Karpas-422 (cell line): ENCODE measurements around the gene TIAM1. TPM values are rescaled to one million over a fixed set of nuclear protein-coding genes. Genes with fewer than 3 reads are reported as not detected.

ENCODE experiments used
- DNase-seq: peaks from one replicate; pipeline ENCODE4 v3.0.0-alpha.2; 2015
- H2AFZ ChIP-seq: fragments of 200-600 bp; sonication (generic); 2 replicates; pipeline ENCODE4 v1.6.1; 2014; ENCODE audit warnings: antibody characterized with exemption, low read length, mixed read lengths
- H3K27ac ChIP-seq: fragments of 200-600 bp; sonication (generic); 2 replicates; pipeline ENCODE4 v1.5.1; 2014; ENCODE audit warnings: mild to moderate bottlenecking, low read length, moderate library complexity
- H3K27me3 ChIP-seq: fragments of 200-600 bp; sonication (generic); 2 replicates; pipeline ENCODE4 v1.6.1; 2014; ENCODE audit warnings: low read length, mixed read lengths
- H3K36me3 ChIP-seq: fragments of 200-600 bp; sonication (generic); 2 replicates; pipeline ENCODE4 v1.6.1; 2014; ENCODE audit warnings: low read length, mixed read lengths; ENCODE audit not compliant: insufficient read depth
- H3K4me1 ChIP-seq: fragments of 200-600 bp; sonication (generic); 2 replicates; pipeline ENCODE4 v1.6.1; 2014; ENCODE audit warnings: mild to moderate bottlenecking, low read length, mixed read lengths
- H3K4me2 ChIP-seq: fragments of 200-600 bp; sonication (generic); 2 replicates; pipeline ENCODE4 v1.6.1; 2014; ENCODE audit warnings: low read length, low read depth, mild to moderate bottlenecking; ENCODE audit not compliant: poor library complexity, severe bottlenecking
- H3K4me3 ChIP-seq: fragments of 200-600 bp; sonication (generic); 2 replicates; pipeline ENCODE4 v1.5.1; 2014; ENCODE audit warnings: mild to moderate bottlenecking, antibody characterized with exemption, low read length, mixed read lengths
- H3K79me2 ChIP-seq: fragments of 200-600 bp; sonication (generic); 2 replicates; pipeline ENCODE4 v1.6.1; 2014; ENCODE audit warnings: mild to moderate bottlenecking, low read length, mixed read lengths
- H3K9ac ChIP-seq: fragments of 200-600 bp; sonication (generic); 2 replicates; pipeline ENCODE4 v1.6.0; 2014; ENCODE audit warnings: low read length
- H3K9me2 ChIP-seq: fragments of 200-600 bp; sonication (generic), shearing (Covaris generic); replicated peaks from 2 replicates; pipeline ENCODE4 v1.6.0; 2014; ENCODE audit warnings: mild to moderate bottlenecking, low read length, moderate library complexity; ENCODE audit not compliant: insufficient read depth
- H3K9me3 ChIP-seq: fragments of 300-700, 200-600 bp; sonication (generic); 2 replicates; pipeline ENCODE4 v1.6.1; 2014; ENCODE audit warnings: low read length, mixed read lengths
- H4K20me1 ChIP-seq: fragments of 200-600 bp; sonication (generic); 2 replicates; pipeline ENCODE4 v1.6.1; 2014; ENCODE audit warnings: mild to moderate bottlenecking, antibody characterized with exemption, low read length, low read depth; ENCODE audit not compliant: insufficient read depth
- total RNA-seq: library from RNA; depleted of rRNA; stranded (reverse); fragments of >200 nt; shearing (Covaris generic); gene quantifications from 2 replicates; pipeline ENCODE4 v1.2.3, GENCODE V29; 2014; ENCODE audit warnings: low replicate concordance

The TIAM1 gene
- total RNA-seq, 1 experiment from 2014 or later = 0.63 TPM

DNA sequence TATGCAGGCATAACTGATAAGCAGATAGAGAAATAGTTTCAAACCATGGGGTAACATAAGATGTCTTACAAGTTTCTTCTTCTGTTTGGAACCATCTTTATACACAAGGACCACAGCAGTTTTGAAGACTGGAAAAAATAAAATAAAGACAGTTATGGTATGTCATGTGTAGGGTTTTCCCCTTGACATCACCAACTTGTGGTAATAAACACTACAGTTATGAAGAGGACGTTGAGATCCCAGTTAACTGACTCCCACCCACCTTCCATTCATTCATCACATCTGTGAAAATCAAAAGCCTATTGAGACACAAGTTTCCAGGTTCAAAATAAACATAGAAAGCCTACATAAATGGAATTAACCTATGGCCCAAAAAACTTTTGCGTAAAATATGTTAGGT lies 213.2 kb downstream of the TIAM1 start:
- Histone ChIP-seq H3K79me2 (no peaks in the 10 kb centered on the region), H2AFZ (no peak overlapping the region), H3K4me3 (no peak overlapping the region), H3K9me3 (no peaks in the 10 kb centered on the region), H3K4me1 (no peaks in the 10 kb centered on the region; the same call in 1 of the 2 replicates), H3K36me3 (no peaks in the 10 kb centered on the region), H3K4me2 (no peak overlapping the region), H3K9ac (no peak overlapping the region), H4K20me1 (no peaks in the 10 kb centered on the region), H3K27me3 (no peaks in the 10 kb centered on the region), H3K9me2 (no peaks in the 10 kb centered on the region), H3K27ac (no peak overlapping the region)
- DNase-seq = no peak

DNA sequence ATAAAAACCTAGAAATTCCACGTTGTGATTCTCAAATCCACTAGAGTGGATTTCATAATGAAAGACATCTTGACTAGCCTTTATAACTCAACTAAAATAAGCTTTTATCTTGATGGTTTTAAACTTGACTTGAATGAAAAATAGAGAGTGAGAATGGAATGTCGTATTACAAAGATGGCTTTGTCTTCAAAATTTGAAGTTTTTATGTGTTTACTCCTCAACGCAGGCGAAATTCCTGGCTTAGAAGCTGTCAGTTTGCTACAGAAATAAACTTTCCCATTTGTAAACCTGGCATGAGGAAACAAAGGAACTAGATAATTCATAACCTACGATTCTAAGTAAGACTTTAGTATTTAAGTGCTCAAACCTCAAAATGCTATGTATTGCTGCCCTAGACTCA lies 215.8 kb downstream of the TIAM1 start:
- Histone ChIP-seq H3K4me1 (peaks cover 15% of the 10 kb centered on the region), H3K27me3 (no peaks in the 10 kb centered on the region), H3K9ac (no peak overlapping the region), H3K4me2 (no peak overlapping the region), H2AFZ (no peak overlapping the region), H3K9me3 (no peaks in the 10 kb centered on the region), H3K9me2 (no peaks in the 10 kb centered on the region), H3K27ac (no peak overlapping the region), H4K20me1 (no peaks in the 10 kb centered on the region), H3K4me3 (no peak overlapping the region), H3K79me2 (no peaks in the 10 kb centered on the region), H3K36me3 (no peaks in the 10 kb centered on the region)
- DNase-seq = no peak

DNA sequence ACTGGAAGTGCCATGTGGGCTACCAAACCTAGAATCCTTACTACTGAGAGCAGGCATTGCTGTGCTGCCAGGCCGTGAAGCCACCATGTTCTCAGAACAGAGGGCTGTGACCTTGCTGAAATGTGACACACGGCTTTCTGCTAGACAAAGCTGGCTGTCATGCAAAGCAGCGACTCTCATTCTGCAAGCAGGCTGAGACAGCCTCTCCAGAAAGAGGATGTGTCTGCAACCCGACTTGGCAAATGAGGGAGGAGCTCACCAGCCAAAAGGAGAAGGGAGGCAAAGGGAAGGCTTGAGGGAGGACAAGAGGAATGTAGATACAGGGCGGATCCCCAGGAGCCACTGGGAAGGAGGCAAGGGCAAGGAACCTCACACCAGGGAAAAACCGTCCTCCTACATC lies 220.1 kb downstream of the TIAM1 start:
- peak overlapping the region; percentile 34 for H3K9ac ChIP-seq
- no peak overlapping the region for H3K4me3 ChIP-seq
- no peaks in the 10 kb centered on the region for H3K9me2 ChIP-seq
- H4K20me1 ChIP-seq = no peaks in the 10 kb centered on the region
- no peak overlapping the region for H3K27ac ChIP-seq
- H3K79me2 ChIP-seq = no peaks in the 10 kb centered on the region
- peak overlapping the region; percentile 34 for H3K4me2 ChIP-seq
- DNase-seq = peak; percentile 84
- peaks cover 15% of the 10 kb centered on the region for H3K4me1 ChIP-seq
- H3K27me3 ChIP-seq = no peaks in the 10 kb centered on the region
- peak overlapping the region; percentile 51; the same call in 1 of the 2 replicates for H2AFZ ChIP-seq
- no peaks in the 10 kb centered on the region for H3K9me3 ChIP-seq
- H3K36me3 ChIP-seq = no peaks in the 10 kb centered on the region

DNA sequence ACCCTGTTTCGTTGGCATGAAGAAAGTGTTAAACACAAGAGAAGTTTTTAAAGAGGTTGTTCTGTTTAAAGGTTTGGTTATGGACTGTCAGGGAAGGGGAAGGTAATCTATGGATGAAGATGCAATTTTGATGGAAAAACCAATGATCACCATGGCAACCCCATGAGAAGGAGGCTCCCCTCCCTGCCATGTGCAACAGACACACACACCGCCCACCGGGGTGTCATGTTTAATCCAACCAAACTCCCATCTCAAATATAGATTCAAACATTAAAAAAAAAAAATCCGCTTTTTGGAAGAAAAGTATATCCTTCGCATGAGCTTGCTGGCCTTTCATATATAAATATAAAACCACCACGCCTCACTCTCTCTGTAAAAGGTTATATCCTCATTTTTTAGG lies 224.9 kb downstream of the TIAM1 start:
- H3K9me3 ChIP-seq = no peaks in the 10 kb centered on the region
- H2AFZ ChIP-seq = no peak overlapping the region
- H3K4me3 ChIP-seq = no peak overlapping the region
- H3K79me2 ChIP-seq = no peaks in the 10 kb centered on the region
- peaks cover 10% of the 10 kb centered on the region for H3K4me1 ChIP-seq
- no peaks in the 10 kb centered on the region for H3K36me3 ChIP-seq
- no peaks in the 10 kb centered on the region for H3K9me2 ChIP-seq
- no peak overlapping the region for H3K27ac ChIP-seq
- H3K9ac ChIP-seq = no peak overlapping the region
- DNase-seq = no peak
- H3K4me2 ChIP-seq = no peak overlapping the region
- H3K27me3 ChIP-seq = no peaks in the 10 kb centered on the region
- H4K20me1 ChIP-seq = no peaks in the 10 kb centered on the region

DNA sequence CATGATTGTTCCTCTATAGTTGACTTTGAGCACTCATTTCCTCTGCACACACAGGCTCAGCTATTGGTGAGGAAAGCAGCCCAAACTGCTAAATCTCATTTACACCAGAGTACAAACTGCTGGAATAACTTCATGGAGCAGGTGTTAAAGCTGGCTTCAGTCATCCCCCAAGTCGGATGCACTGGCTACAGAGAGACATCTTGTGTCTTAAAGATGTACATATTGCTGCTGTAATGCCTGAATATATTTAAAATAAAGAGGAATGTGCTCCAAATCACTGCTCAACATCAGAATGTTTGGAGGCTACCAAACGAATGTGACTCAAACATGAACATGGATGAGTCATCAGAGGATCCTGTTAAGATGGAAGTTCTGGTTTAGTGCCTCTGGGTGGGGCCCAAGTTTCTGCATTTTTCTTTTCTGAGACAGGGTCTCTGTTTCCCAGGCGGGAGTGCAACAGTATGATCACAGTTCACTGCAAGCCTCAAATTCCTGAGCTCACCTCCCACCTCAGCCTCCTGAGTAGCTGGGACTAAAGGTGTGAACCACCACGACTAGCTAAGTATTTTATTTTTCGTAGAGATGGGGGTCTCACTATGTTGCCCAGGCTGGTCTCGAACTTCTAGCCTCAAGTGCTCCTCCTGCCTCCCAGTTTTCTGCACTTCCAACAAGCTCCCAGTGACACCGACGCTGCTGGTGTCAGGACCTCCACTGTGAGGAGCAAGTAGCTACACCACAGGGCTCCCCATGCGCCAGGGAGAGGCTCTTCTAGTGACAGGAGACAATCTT lies 226.7 kb downstream of the TIAM1 start:
- Histone ChIP-seq H3K4me1 (no peaks in the 10 kb centered on the region), H3K9me2 (no peaks in the 10 kb centered on the region), H4K20me1 (no peaks in the 10 kb centered on the region), H3K27ac (no peak overlapping the region), H3K4me3 (no peak overlapping the region), H3K27me3 (no peaks in the 10 kb centered on the region), H3K9ac (no peak overlapping the region), H2AFZ (no peak overlapping the region), H3K9me3 (no peaks in the 10 kb centered on the region), H3K36me3 (no peaks in the 10 kb centered on the region), H3K4me2 (no peak overlapping the region), H3K79me2 (no peaks in the 10 kb centered on the region)
- DNase-seq = no peak

DNA sequence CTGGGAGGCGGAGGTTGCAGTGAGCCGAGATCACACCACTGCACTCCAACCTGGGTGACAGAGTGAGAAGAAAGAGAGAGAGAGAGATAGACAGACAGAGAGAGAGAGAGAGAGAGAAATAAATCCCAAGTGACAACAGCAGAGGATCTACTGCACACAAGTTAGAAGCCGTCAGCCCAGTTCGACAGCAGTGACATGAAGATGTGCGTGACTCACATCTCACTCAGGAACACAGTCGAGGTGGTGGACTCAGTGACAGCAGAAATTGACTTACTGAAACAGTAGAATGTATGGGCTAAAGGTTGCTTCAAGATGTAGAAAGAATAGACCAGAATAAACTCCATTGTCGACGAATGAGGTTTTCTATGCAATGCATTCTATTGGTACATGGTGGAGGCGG lies 228.8 kb downstream of the TIAM1 start:
- Histone ChIP-seq H3K4me1 (no peaks in the 10 kb centered on the region), H3K9me3 (no peaks in the 10 kb centered on the region), H3K9me2 (no peaks in the 10 kb centered on the region), H3K4me3 (no peak overlapping the region), H2AFZ (no peak overlapping the region), H3K9ac (no peak overlapping the region), H3K27me3 (no peaks in the 10 kb centered on the region), H4K20me1 (no peaks in the 10 kb centered on the region), H3K4me2 (no peak overlapping the region), H3K36me3 (no peaks in the 10 kb centered on the region), H3K79me2 (no peaks in the 10 kb centered on the region), H3K27ac (no peak overlapping the region)
- DNase-seq = no peak

DNA sequence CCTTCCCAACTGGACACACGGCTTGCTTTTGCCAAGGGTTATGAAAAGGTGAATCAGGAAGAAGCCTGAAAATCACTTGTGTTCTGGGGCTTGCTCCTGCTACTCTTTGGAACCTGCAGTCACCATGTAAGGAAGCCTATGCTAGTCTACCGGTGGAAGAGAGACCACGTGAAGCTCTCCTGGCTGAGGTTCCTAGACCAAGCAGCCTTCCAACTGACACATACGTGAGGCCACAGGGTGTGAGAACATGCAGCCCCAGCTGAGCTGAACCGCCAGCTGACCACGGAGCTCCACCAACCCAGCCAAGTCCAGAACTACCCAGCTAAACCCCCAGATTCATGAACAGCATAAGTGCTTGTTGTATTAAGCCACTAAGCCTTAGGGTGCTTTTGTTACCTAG lies 233.0 kb downstream of the TIAM1 start:
- Histone ChIP-seq H3K27ac (no peak overlapping the region), H3K9me3 (no peaks in the 10 kb centered on the region), H3K4me1 (no peaks in the 10 kb centered on the region), H3K36me3 (no peaks in the 10 kb centered on the region), H3K4me3 (no peak overlapping the region), H3K79me2 (no peaks in the 10 kb centered on the region), H3K4me2 (no peak overlapping the region), H3K9ac (no peak overlapping the region), H3K9me2 (no peaks in the 10 kb centered on the region), H3K27me3 (no peaks in the 10 kb centered on the region), H2AFZ (no peak overlapping the region), H4K20me1 (no peaks in the 10 kb centered on the region)
- DNase-seq = no peak

DNA sequence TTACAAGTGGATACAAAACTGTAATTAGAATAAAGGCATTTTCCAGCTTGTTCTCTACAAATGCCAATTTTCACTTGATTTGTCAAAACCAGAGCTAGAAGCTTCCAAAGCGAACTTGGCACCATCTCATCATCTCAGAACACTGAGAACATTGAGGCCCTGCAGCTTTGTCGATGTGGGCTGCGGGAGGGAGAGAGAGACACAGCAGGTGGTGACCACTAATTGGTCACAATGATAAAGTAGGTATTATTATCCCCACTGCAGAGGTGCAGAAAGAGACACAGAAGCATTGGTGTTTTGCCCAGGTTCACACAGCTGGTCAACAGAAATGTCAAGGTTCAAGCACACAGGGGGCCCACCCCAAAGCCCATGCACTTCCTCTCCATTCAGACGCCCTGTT lies 233.6 kb downstream of the TIAM1 start:
- Histone ChIP-seq H3K4me3 (no peak overlapping the region), H2AFZ (no peak overlapping the region)
- no peak for DNase-seq

More for the DNA sequence above, 233.6 kb downstream of the TIAM1 start:
- Histone ChIP-seq H4K20me1 (no peaks in the 10 kb centered on the region), H3K9ac (no peak overlapping the region), H3K9me2 (no peaks in the 10 kb centered on the region), H3K4me2 (no peak overlapping the region), H3K36me3 (no peaks in the 10 kb centered on the region), H3K27ac (no peak overlapping the region), H3K4me1 (no peaks in the 10 kb centered on the region), H3K79me2 (no peaks in the 10 kb centered on the region), H3K9me3 (no peaks in the 10 kb centered on the region), H3K27me3 (no peaks in the 10 kb centered on the region)
